GM18861 (cell line): Measurements from ENCODE around the gene TM4SF4.
"Not testable (repeated sequence)": the region's sequence is repeated elsewhere in the genome, so short reads cannot be mapped to it uniquely, and the experiment has no call there.

Source experiments
- ATAC-seq: cut with Tn5 transposase; IDR thresholded peaks from one replicate; pipeline ENCODE4 v1.9.1; 2021; ENCODE audit not compliant: unreplicated experiment

The TM4SF4 gene, protein sequence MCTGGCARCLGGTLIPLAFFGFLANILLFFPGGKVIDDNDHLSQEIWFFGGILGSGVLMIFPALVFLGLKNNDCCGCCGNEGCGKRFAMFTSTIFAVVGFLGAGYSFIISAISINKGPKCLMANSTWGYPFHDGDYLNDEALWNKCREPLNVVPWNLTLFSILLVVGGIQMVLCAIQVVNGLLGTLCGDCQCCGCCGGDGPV

GRCh38 chr3:149474250-149474817 lies at the start of gene TM4SF4:
Gene TM4SF4, plus strand, starts transcription at chr3:149474697. Its CDS starts 181 bp downstream, at chr3:149474878.
- no peak for ATAC-seq

DNA sequence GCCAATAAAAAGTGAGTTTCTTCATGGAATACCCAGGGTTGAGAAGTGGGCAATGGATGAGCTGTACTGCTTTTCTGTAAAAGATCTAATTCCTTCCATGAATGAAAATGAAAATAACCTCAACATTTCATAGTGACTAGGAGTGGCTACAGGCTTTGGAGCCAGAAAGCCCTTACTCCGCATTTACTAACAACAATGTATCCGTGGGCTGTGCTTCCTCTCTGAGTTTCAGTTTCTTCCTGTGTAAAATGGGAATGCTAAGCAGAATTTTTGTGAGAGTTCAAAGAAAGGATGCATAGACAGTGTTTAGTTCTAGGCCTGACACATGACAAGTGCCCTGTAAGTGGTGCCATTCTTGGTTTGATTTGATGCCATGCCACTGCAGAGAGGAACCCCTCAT lies 49.6 kb upstream of the TM4SF4 start:
- no peak for ATAC-seq

DNA sequence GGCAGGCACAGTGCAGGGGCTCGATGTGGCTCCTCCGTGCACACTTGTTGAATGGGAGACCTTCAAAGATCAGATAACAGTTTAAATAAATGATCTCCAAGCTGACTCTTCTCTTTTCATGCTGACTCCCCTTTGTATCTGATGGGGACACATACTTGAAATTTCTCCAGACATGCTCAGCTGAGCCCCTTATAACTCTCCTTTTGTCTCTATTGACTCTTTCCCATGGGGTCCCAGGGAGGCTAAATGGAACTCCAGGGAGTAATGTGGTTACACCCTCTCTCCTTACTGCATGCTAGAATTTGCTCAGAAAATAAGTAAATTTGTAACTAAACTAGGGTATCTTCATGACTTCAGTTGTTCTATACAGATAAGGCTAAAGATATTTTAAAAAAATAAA lies 48.2 kb upstream of the TM4SF4 start:
- no peak for ATAC-seq

DNA sequence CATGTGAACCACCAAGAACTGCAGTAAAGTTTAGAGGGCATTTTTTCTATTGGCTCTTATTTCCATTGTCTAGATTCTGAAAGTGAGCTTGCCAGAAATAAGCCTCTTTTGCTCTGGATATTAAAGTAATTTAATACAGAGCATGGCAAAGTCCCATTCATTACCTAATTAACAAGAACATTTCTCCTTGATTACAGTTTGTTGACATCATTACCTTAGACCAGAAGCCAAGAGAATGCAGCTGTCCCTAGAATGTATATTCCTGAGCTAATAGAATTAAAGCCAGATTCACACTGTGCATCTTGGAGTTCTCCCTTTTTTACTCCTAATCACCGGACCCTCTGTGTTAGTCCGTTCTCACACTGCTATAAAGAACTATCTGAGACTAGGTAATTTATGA lies 46.4 kb upstream of the TM4SF4 start:
- ATAC-seq = no peak

- no peak for ATAC-seq
These were observed 44.3 kb upstream of the TM4SF4 start for GRCh38 chr3:149430216-149430615.

- no peak for ATAC-seq
These were observed 42.3 kb upstream of the TM4SF4 start for GRCh38 chr3:149432149-149432548.

- ATAC-seq = no peak
These were observed 38.3 kb upstream of the TM4SF4 start for GRCh38 chr3:149435996-149436885.

DNA sequence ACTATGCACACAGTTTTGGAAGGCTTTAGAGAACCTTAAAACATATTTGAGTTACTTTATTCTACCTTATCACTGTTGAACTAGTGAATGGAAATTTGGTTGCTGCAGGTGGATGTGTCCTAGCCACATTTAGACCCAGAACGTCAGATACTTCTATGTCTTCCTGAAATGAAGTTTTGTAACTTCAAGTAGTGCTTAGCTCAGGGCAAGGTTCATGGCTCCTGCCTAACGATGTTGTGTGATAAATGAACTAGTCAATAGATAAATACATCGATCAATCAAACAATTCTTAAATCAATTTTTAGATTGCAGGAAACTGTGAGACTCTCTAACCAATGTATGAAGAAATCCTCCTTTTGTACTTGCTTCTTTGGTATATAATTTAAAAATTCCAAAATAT lies 37.2 kb upstream of the TM4SF4 start:
- ATAC-seq = no peak

DNA sequence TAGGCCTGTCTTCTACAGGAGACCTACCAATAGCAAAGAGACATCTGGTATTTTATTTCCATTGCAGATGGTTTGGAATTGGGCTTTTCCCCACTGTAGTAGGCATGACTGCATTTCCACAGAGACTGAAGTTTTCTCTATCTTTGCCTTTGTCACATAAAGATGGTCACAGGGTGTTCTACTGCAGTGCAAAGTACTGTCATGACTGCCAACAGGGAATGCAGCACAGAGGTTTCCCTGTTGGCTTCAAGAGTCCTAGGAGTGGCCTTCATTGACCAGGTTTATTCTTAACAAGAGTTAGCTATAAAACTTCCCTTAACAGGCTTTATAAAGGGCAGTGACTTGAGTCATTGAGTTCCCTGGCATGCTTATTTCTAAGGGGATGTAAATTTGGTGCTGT lies 36.8 kb upstream of the TM4SF4 start:
- ATAC-seq = no peak

DNA sequence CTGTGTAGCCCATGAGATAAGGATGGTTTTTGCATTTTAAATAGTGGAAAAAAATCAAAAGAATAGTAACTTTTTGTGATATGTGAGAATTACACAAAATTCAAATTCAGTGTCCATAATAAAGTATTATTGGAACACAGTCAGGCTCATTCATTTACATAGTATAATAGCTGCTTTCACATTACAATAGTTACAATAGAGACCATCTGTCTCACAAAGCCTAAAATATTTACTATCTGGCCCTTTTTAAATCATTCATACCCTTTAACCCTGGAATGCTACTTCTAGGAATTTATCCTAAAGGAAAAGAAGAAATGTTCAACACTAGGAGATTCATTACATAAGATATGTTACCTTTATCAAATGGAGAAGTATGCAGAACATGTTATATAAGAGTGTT lies 35.5 kb upstream of the TM4SF4 start:
- no peak for ATAC-seq

DNA sequence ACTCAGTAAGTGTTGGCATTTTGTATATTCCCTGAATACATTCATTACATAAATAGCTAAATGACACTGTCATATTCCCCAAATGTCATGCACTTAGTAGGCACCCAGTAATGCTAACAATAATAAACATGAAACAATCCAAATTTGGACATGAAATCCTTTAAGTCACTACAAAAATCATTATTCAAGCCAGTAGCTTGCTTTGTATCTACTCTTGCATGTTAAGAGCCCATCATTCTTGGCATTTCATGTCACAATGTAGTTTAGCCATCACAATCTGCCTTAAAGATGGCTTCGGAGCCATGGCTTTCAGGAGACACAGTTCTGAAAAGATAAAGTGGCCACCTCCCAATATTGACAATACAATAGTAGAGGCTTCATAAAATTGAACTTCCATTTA lies 32.9 kb upstream of the TM4SF4 start:
- ATAC-seq = no peak

DNA sequence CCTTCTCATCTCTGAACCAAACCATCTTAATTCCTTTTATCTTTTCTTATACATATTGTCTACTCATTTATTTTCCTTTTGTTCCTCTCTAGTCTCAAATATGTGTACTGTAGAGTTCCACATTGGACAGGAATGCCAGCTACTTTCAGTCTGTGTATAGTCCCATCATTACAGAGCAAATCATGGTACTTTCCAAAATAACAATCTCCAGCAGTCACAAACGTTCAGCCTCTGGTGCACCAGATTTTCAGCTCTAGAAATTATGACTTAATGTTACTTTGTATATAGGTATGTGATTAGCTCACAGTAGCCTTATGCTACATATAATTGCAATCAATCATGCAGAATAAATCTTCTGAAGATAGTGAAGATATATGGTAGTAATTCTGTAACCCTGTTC lies 32.5 kb upstream of the TM4SF4 start:
- ATAC-seq = no peak

DNA sequence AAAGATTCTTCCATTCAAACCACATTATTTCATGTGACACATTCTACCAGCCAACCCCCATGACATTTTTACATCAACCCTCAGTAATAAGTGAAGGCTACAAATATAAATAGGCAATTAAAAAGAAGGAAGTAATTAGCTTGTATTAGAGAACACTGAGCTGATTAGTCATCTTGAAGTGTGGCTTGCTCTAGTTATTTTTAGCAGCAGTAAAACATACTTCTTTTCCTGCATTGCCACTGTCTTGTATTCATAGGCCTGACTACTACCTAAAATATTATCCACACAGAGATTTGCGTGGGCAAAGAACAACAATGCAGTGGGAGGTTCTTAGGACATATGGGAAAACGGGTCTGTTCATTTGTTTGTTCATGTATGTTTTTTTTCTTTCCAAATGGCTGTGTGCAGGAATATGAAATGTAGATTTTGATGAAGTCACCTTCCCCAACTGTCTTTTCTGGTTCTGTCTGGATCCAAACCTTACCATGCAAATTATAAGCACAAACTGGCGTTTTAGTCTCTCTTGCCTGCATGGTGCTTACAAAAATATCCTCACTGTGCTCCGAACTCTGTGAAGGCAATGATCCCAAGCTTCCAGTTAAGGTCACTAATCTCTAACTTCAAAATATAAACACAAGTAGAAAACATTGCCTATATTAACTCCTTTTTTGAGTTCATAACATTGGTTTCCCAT lies 31.5 kb upstream of the TM4SF4 start:
- ATAC-seq = no peak

- no peak for ATAC-seq
These were observed 31.0 kb upstream of the TM4SF4 start for GRCh38 chr3:149443545-149443912.

DNA sequence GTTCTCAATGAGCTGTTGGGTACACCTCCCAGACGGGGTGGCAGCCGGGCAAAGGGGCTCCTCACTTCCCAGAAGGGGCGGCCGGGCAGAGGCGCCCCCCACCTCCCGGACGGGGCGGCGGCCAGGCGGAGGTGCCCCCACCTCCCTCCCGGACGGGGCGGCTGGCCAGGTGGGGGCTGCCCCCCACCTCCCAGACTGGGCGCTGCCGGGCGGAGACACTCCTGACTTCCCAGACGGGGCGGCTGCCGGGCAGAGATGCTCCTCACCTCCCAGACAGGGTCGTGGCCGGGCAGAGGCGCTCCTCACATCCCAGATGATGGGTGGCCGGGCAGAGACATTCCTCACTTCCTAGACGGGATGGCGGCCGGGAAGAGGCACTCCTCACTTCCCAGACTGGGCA lies 29.6 kb upstream of the TM4SF4 start:
- ATAC-seq = not testable (repeated sequence)

- ATAC-seq = no peak
These were observed 26.1 kb upstream of the TM4SF4 start for GRCh38 chr3:149448331-149448831.

GRCh38 chr3:149449182-149449581 lies 25.3 kb upstream of the TM4SF4 start:
- no peak for ATAC-seq

- ATAC-seq = no peak
These were observed 24.7 kb upstream of the TM4SF4 start for GRCh38 chr3:149449799-149450198.

DNA sequence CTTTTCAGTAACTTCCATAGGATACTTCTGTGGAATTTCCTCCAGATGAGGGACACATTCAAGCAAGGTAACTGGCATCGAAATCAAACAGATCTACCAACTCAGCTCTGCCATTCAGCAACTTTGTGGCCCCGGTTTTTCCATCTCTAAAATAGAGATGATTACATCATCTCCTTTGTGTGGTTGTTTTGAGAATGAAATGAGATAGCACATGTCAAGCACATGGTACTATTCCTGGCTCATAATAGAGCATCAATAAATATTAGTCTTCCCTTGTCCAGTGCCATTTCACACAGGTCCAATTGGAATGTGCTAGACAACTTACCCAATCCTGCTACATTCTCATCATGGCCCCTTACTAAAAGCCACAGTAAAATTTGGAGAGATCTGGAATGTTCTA lies 24.2 kb upstream of the TM4SF4 start:
- no peak for ATAC-seq

DNA sequence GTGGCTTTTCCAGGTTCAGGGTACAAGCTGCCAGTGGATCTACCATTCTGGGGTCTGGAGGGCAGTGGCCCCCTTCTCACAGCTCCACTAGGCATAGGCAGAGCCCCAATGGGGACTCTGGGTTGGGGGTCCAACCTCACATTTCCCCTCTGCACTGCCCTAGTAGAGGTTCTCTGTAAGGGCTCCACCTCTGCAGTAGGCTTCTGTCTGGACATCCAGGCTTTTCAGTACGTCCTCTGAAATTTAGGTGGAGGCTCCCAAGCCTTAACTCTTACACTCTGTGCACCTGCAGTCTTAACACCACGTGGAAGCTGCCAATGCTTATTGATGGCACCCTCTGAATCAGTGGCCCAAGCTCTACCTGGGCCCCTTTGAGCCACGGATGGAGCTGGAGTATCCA lies 22.5 kb upstream of the TM4SF4 start:
- ATAC-seq = no peak

GRCh38 chr3:149453140-149453805 lies 21.2 kb upstream of the TM4SF4 start:
- ATAC-seq = no peak
